ENCODE data around the gene VPS37B.
"Not testable (repeated sequence)": the region's sequence is repeated elsewhere in the genome, so short reads cannot be mapped to it uniquely, and the experiment has no call there.

Gene VPS37B

DNA sequence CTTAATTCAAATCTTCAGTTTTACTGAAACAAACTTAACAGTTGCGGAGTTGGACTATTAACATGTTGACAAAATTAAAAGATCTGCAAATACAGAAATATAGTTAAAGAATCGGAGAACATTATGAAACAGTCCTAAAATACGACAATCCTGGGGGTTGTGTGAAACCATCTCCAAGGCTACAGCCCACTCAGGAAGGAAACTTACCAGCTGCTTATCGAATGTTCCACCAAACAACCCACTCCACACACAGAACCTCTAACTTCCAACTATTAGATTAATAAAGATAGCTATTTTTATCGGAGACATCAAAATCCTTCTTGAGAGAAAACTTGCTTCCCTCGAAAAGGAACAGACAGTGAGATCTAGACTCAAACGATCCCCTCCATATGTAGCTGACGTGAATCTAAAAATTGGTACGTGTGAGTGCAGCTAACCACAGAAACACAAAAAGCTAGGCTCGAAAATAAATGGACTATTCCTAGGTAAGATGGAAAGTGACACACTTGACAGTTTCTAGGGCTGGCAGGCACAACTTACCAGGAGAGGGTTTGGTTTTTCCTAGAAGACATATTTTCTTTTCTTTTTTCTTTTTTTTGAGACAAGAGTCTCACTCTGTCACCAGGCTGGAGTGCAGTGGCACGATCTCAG is 12.9 kb downstream of the VPS37B start:
- DNase-seq (ENCODE audit: low read depth), result no peak

- DNase-seq (ENCODE audit: low read depth), result no peak
Observed at GRCh38 chr12:122880668-122881067, 15.3 kb downstream of the VPS37B start.

DNA sequence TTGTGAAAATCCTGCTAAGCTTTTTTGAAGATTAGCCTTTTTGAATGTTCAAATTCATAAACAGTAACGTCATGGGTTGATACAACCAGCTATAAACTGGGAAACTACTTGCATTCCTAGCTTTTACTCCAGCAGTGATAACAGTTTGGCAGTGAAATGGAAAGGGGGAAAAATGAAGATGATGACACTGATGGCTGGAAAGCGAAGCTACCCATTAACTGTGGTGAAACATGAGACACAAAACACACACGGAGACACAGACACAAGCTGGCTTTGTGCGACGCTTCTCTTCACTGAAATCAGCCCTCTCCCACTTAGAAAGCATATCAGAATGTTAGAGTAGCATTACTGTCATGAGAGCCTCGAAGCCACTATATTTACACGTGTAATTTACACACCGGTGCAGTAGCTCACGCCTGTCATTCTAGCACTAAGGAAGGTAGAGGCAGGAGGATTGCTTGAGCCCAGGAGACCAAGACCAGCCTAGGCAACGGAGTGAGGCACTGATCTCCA is 15.7 kb downstream of the VPS37B start:
- no peak for DNase-seq (ENCODE audit: low read depth)

DNA sequence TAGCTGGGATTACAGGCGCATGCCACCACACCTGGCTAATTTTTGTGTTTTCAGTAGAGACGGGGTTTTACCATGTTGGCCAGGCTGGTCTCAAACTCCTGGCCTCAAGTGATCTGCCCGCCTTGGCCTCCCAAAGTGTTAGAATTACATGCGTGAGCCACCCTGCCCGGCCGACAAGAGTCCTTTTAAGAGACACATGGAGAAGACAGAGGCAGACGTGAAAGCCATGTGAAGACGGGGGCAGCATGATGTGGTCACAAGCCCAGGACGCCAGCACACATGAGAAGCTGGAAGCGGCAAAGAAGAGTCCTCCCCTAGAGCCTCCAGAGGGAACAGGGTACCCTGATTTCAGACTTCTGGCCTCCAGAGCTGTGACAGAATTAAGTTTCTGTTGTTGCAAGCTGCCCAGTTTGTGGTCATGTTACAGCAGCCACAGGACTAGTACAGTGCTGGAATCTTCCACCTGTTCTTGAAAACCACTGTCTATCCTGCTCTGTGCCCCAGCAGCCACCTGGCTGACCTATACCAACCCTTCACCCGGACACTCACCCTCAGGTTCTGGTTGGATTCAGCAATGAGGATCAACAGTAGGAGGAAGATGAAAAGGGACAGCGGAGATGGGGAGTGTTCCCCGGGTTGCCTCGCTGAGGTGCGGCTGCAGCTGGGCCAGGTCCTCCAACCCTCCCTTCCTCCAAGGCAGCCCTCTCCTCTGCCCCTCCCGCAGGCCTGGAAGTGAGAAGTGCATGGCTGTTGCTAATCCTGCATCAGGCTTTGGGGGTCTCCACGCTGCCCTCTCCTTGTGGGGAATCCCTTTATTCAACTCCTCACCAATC is 16.9 kb downstream of the VPS37B start:
- no peak for DNase-seq (ENCODE audit: low read depth)

DNA sequence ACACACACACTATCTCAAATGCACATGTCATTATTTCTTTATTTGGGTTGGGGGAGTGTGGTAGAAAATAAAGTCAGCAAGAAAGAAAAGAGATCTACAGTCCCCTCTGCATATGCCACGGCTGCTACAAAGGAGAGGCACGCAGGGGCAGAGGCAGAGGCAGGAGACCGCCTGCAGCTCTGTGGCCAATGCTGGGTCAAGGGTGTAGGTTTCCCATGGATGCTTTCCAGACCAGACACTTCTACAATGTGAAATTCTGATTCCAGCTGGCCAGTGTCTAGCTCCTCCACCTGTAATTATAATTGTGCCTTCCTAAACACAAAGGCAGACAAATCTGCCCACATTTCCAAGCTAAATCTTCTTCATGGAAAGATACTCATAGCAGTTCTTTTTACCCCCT is 19.2 kb downstream of the VPS37B start:
- no peak for DNase-seq (ENCODE audit: low read depth)

DNA sequence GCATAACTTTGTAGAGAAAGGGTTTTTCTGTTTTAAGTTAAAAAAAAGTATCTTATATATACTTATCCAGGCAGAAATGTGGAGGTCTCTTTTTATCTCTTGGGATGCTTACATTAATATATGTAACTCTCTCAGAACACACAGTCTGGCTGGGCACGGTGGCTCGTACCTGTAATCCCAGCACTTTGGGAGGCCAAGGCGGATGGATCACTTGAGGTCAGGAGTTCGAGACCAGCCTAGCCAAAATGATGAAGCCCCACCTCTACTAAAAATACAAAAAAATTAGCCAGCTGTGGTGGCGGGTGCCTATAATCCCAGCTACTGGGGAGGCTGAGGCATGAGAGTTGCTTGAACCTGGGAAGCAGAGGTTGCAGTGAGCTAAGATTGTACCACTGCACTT is 19.6 kb downstream of the VPS37B start:
- not testable (repeated sequence) for DNase-seq (ENCODE audit: low read depth)

- no peak for DNase-seq (ENCODE audit: low read depth)
Observed at GRCh38 chr12:122875590-122876220, 20.2 kb downstream of the VPS37B start.

DNA sequence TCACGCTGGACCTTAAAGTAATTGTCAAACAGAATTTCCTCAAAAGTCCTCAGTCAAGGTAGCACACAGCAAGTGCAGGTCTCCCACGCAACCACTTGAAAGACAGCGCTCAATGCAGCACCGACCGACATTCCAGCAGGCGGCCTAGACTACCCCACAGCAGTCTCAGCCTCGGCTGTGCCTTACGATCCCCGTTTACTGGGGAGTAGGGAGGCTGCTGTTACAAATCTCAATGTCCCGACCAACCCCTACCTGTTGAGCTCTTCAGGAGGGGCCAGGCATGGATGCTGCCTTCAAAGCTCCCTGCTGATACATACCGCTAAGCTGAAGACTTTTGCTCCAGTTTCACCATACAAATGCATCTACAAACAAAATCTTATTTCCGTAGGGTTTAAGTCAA is 21.8 kb downstream of the VPS37B start:
- DNase-seq (ENCODE audit: low read depth), result no peak

DNA sequence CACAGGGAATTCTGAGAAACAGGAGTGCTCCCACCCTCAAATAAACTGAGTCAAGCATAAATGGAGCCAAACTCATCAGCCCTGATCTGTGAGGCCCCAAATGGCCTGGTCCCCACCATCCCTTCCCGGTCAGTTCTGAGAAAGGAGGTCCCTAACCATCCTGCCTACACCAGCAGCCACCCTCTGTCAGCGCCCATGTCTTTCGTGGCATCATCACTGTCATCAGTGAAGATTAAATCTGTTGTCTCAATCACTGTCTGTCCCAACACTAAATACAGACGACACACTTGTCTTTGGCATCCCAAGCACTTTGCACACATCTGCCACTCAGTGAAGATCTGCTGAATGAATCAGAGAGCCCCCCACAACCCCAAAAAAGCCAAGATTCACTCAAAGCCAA is 22.4 kb downstream of the VPS37B start:
- no peak for DNase-seq (ENCODE audit: low read depth)

- DNase-seq (ENCODE audit: low read depth), result no peak
Observed at GRCh38 chr12:122872815-122873361, 23.0 kb downstream of the VPS37B start.

GRCh38 chr12:122871851-122872780 is 23.8 kb downstream of the VPS37B start:
- peak; percentile 68 for DNase-seq (ENCODE audit: low read depth)

DNA sequence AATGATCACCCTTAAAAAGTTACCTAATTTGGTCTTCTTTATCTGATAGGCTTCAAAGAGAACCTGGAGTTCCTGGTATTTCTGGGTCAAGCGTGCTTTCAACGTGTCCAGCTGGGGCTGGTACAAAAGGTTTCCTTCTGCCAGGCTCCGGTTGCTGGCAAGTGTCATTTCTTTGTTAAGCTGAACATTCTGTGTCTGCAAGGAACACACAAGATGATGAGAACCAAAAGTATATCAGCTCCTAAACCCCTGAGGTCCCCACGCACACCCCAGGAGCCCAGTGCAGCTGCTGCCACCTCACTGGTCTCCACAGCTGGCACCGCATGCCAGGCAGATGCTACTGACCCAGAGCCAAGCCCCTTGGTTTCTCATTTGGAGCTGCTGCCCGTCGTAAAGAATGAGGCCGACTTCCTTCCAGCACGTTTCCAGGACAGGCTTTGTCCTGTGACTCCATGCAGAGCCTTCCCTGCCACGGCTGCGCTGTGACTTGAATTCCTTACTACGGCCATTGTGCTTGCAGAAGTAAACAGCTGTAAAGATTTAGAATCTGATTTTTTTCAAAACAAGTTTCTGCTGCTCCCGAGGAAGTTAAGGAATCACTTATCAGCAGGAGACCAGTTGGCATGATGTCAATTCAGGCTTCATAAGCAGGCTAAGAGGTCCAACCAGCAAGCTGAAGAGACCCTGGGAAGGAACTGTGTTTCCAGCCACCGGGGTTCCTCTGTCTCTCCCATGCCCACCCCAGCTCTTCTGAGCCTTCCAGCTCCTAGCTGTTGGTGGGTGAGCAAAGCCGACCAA is 24.9 kb downstream of the VPS37B start:
- no peak for DNase-seq (ENCODE audit: low read depth)

DNA sequence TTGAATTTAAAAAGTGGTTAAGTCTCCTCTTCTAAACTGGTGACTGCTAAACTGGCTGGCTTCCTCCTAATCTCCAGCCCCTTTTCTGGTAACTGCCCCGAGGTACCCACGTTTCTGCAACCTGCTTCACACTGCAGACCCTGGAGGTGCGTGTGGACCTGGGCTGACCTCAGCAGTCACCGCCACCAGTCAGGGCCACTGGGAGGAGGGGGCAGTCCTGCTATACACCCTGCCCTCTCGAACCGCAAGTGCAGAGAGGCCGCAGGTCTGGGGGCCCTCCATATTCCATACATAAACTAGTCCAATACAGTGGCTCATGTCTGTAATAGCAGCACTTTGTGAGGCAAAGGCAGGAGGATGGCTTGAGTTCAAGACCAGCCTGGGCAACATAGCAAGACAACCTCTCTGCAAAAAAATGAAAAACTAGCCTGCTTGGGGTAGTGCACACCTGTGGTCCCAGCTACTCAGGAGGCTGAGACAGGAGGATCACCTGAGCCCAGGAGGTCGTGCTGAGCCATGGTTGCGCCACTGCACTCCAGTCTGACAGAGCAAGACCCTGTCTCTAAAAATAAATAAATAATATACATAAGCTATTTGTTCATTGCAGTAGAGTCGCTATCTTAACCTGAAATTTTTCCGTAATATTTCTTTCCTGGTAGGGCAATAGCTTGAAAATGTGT is 25.6 kb downstream of the VPS37B start:
- no peak for DNase-seq (ENCODE audit: low read depth)

- no peak for DNase-seq (ENCODE audit: low read depth)
Observed at GRCh38 chr12:122869207-122869973, 26.5 kb downstream of the VPS37B start.

GRCh38 chr12:122868471-122869177 is 27.3 kb downstream of the VPS37B start:
- DNase-seq (ENCODE audit: low read depth), result no peak

DNA sequence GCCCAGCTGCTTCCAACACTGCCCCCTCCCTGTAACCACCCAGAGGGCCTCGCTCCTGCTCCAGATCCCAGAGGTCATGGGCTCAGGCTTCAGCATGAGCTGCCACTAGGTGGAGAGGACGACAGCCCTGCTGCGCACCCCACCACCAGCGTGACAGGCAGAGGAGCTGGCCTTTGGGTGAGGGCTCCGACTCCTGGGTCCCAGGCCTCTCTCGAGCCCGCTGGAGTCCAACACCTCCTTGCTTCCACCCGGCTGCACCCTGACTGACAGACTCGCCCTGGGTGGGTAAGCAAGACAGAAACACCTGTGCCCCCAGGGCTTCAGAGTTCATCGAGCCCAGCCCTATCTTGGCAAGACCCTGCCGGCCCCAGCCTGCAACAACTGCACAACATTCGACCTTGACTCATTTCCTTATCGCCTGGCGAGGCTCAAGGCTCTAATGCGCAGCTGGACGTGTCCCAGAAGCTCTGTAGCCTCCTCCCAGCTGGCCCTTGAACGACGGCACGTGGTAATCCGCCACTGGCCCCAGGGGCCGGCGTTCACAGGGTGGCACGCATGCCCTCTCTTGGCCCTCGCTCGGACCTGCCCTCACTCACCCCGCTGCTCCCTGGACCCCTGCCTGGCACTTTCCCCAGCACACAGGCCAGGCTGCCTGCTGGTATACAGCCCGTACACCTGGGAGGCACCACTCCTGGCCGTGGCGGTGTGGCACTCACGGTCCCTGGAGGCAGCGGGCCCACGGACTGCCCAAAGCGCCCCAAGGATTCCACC is 28.0 kb downstream of the VPS37B start:
- DNase-seq (ENCODE audit: low read depth), result no peak

DNA sequence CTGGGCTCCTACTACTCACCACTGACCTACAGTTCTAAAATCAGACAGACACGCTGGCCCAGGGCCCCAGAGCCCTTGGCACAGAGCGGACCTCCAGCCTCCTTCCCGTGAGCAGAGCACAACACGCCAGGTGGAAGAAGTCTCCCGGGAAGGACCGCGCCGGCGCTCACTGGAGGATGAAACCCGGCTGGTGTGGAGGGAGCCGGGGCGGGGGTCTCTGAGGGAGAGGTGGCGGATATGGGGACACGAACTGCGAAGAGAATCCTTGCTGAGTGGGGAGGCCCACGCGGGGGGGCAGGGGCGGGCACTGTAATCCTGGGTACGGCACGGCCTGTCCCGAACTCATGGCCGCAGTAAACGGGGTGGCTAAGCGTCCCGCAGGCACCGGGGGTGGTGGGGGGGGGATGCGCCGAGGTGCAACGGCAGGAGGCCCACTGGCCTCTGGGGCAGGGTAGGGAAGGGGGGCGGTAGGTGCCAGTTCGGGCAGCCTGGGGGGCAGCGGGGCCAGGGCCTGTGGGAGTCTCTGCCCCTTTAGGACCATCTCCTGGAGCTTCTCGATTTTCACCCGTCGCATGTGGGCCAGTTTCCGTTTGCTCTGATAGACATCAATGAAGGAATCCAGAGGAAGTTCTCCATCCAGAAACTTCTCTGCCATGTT is 28.8 kb downstream of the VPS37B start:
- no peak for DNase-seq (ENCODE audit: low read depth)

Data from GM04504 (cell line).